ENCODE measurements around the gene NTN1. TPM values are rescaled to one million over a fixed set of nuclear protein-coding genes. Genes with fewer than 3 reads are reported as not detected.

Gene NTN1
- total RNA-seq, 1 donor, result 0.36 TPM

DNA sequence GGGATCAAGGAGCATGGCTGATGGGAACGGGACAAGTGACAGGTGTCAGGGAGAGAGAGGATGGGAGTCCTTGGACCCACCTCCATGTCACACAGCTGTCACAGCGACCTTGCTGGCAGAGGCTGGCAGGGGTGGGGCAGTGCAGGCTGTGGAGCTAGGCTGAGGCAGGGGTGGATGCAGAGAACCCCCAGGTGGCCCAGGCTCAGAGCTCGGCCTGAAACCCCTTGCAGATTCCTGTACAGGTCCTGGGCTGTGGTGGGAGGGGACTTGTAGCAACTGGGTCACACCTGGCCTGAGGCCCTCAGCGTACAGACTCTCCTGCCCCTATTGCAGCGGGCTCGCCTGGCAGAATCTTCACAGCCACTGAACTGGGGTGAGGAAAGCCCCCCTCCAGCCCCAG lies 174.1 kb downstream of the NTN1 start:
- no peaks in the 10 kb centered on the region for H4K20me1 ChIP-seq (ENCODE audit: insufficient read depth, low read length)
- no peak for DNase-seq (ENCODE audit: insufficient read length, low spot score, missing footprints)
- no peaks in the 10 kb centered on the region for H3K27me3 ChIP-seq (ENCODE audit: insufficient read depth, low read length)
- TF ChIP-seq, protein P1, sequence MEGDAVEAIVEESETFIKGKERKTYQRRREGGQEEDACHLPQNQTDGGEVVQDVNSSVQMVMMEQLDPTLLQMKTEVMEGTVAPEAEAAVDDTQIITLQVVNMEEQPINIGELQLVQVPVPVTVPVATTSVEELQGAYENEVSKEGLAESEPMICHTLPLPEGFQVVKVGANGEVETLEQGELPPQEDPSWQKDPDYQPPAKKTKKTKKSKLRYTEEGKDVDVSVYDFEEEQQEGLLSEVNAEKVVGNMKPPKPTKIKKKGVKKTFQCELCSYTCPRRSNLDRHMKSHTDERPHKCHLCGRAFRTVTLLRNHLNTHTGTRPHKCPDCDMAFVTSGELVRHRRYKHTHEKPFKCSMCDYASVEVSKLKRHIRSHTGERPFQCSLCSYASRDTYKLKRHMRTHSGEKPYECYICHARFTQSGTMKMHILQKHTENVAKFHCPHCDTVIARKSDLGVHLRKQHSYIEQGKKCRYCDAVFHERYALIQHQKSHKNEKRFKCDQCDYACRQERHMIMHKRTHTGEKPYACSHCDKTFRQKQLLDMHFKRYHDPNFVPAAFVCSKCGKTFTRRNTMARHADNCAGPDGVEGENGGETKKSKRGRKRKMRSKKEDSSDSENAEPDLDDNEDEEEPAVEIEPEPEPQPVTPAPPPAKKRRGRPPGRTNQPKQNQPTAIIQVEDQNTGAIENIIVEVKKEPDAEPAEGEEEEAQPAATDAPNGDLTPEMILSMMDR (IDR thresholded peaks at IDR 0.05; ENCODE audit: extremely low read depth, low read depth, low read length), result no peak
- H3K4me1 ChIP-seq (ENCODE audit: insufficient read depth, low read length), result no peaks in the 10 kb centered on the region
- H3K27ac ChIP-seq (ENCODE audit: low read depth, low read length), result no peak overlapping the region
- no peaks in the 10 kb centered on the region for H3K79me2 ChIP-seq (ENCODE audit: insufficient read depth, low read length)
- no peak overlapping the region for H2AFZ ChIP-seq (ENCODE audit: low read length)
- no peaks in the 10 kb centered on the region for H3K36me3 ChIP-seq (ENCODE audit: insufficient read depth, low read length)
- no peaks in the 10 kb centered on the region for H3K9me3 ChIP-seq (ENCODE audit: low read depth, low read length)
- no peak overlapping the region for H3K4me3 ChIP-seq (ENCODE audit: insufficient read depth, low read length)
- no peak overlapping the region for H3K4me2 ChIP-seq (ENCODE audit: insufficient read depth, low read length)

DNA sequence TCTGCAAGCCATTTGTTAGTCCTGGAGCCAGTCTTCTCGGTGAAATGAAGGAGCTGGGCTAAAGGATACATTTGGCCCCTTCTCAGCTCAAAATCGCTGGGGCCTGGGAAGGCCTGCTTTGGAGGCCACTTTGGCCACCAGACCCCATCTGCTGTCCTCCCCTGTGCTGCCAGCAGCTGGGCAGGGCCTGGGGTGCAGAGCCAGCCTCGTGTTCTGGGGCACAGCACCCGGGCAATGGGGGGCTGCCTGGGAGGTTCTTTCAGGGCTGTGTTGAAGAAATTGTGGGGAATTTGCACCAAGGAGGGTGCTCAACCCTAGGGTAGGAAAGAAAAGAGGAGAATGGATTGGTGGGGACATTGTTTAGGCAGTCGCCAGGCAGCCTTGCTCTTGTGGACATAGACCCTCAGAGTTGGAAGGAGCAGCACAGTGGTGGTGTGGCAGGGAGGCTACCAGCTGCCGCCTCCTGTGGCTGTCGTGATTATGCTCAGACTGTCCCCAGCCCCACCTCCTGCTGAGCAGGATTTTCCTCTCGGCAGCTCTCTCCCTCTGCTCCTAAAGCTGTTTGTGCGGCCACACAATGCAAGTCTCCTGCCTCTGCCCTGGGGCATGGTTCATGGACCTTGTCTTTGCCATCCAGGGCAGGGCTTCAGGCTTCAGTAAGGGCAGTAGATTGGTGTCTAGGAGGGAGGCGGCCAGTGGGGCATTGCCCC lies 174.8 kb downstream of the NTN1 start:
- Histone ChIP-seq H3K36me3 (ENCODE audit: insufficient read depth, low read length) (no peaks in the 10 kb centered on the region), H3K4me3 (ENCODE audit: insufficient read depth, low read length) (no peak overlapping the region), H2AFZ (ENCODE audit: low read length) (no peak overlapping the region), H3K4me2 (ENCODE audit: insufficient read depth, low read length) (no peak overlapping the region), H3K27me3 (ENCODE audit: insufficient read depth, low read length) (no peaks in the 10 kb centered on the region), H3K9me3 (ENCODE audit: low read depth, low read length) (no peaks in the 10 kb centered on the region), H3K79me2 (ENCODE audit: insufficient read depth, low read length) (no peaks in the 10 kb centered on the region), H4K20me1 (ENCODE audit: insufficient read depth, low read length) (no peaks in the 10 kb centered on the region), H3K27ac (ENCODE audit: low read depth, low read length) (no peak overlapping the region), H3K4me1 (ENCODE audit: insufficient read depth, low read length) (no peaks in the 10 kb centered on the region)
- TF ChIP-seq, protein P1 (IDR thresholded peaks at IDR 0.05; ENCODE audit: extremely low read depth, low read depth, low read length), result no peak
- DNase-seq (ENCODE audit: insufficient read length, low spot score, missing footprints), result peak; percentile 62

DNA sequence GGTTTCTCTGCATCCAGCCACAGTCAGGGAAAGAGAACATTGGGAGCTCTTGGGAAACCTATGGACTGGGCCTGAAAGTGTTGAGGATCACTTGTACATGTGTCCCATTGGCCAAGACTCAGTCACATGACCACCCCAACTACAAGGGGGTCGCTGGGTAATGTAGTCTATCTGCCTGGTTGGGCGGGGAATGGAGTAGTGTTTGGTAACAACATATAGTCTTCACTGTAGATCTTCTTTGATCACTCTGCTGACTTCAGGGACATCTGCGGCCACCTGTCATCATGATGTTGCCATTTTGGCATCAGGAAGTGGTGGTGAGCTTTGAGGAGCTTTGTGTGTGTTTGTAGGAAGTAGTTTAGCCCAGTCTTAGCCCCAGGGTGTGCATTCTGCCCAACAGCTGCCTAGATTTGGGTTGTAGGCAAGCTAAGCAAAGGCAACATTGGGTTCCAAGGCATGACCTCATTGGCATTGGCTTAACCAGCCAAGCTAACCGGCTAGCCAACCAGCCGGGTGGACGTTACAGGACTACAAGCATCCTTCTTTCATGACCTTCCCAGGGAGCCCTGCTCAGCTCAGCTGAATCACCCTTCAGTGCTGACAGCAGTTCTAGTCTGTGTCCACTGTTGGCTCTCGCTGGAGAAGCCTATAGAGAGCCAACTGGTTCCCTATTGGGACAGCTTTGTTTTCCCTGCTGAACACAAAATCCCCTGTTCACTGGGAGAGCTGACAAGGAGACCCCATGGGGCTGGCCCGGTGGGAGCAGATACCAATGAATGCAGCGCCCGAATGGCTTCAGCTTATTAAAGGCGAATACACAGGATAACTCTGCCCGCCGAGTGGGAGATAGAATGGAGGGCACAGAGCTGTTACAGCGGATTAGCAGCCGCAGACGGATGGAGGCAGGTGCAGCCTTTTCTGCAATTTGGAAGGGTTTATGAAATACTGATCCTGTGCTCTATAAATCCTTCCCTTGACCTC lies 178.6 kb downstream of the NTN1 start:
- Histone ChIP-seq H3K4me2 (ENCODE audit: insufficient read depth, low read length) (no peak overlapping the region), H3K4me3 (ENCODE audit: insufficient read depth, low read length) (no peak overlapping the region), H3K27ac (ENCODE audit: low read depth, low read length) (no peak overlapping the region), H3K4me1 (ENCODE audit: insufficient read depth, low read length) (no peaks in the 10 kb centered on the region), H3K79me2 (ENCODE audit: insufficient read depth, low read length) (no peaks in the 10 kb centered on the region), H3K9me3 (ENCODE audit: low read depth, low read length) (no peaks in the 10 kb centered on the region), H3K27me3 (ENCODE audit: insufficient read depth, low read length) (peaks cover 2% of the 10 kb centered on the region), H4K20me1 (ENCODE audit: insufficient read depth, low read length) (no peaks in the 10 kb centered on the region), H3K36me3 (ENCODE audit: insufficient read depth, low read length) (no peaks in the 10 kb centered on the region), H2AFZ (ENCODE audit: low read length) (no peak overlapping the region)
- DNase-seq (ENCODE audit: insufficient read length, low spot score, missing footprints), result peak; percentile 55
- TF ChIP-seq, protein P1 (IDR thresholded peaks at IDR 0.05; ENCODE audit: extremely low read depth, low read depth, low read length), result no peak
